Peyer's patch (tissue), 4 donors: Measurements from ENCODE around the gene DLD. TPM values are rescaled to one million over a fixed set of nuclear protein-coding genes. Genes with fewer than 3 reads are reported as not detected.
A peak's percentile ranks its signal among the peaks of the same experiment; 100 is the strongest.

ENCODE experiments used
- DNase-seq, 3 donors: peaks; one replicate each; pipeline ENCODE4 v3.0.0-alpha.2; 2017 to 2019
- H3K27ac ChIP-seq, 4 donors: fragments of 200-600 bp; sonication (generic); one replicate each; pipeline ENCODE4 v1.5.1; 2016 to 2019
- H3K27me3 ChIP-seq, 2 donors: fragments of 200-600 bp; sonication (generic); one replicate each; pipeline ENCODE4 v1.5.1; 2019
- H3K36me3 ChIP-seq, 3 donors: fragments of 200-600 bp; sonication (generic); one replicate each; pipeline ENCODE4 v1.5.1; 2016 to 2019
- H3K4me1 ChIP-seq, 4 donors: fragments of 200-600 bp; sonication (generic); one replicate each; pipeline ENCODE4 v1.5.1; 2016 to 2019
- H3K4me3 ChIP-seq, 4 donors: fragments of 200-600 bp; sonication (generic); 1 replicate in 3 of 4; 2 replicates in 1 of 4; pipeline ENCODE4 v1.5.1; 2016 to 2019; ENCODE audit warnings: mild to moderate bottlenecking in 1 of 4
- H3K9me3 ChIP-seq, 4 donors: fragments of 200-600 bp; sonication (generic); one replicate each; pipeline ENCODE4 v1.5.1; 2016 to 2019; ENCODE audit warnings: mild to moderate bottlenecking in 1 of 4
- POLR2A ChIP-seq, 2 donors: fragments of 450-650 bp; IDR thresholded peaks; one replicate each; pipeline ENCODE4 v1.5.1; 2017; ENCODE audit warnings: antibody characterized with exemption in 2 of 2, mild to moderate bottlenecking in 2 of 2, moderate library complexity in 2 of 2
- total RNA-seq, 4 donors: library from RNA; depleted of rRNA; stranded (reverse); fragments of >200 nt; gene quantifications; one replicate each; pipeline ENCODE4 v1.1.0, GENCODE V29; 2016
- TF ChIP-seq, protein P1 (sequence below), 6 experiments: fragments of 450-650 bp in 4 of 6; fragments of 200-600 bp in 2 of 6; sonication (generic) in 1 of 6; IDR thresholded peaks; one replicate each; pipeline ENCODE4 v1.5.1; 2017 to 2019; ENCODE audit warnings: antibody characterized with exemption in 6 of 6, mild to moderate bottlenecking in 3 of 6, moderate library complexity in 1 of 6

DLD gene
- total RNA-seq, 4 donors from 2014 or later, result 53.9 to 93.3 (median 74.2) TPM

DNA sequence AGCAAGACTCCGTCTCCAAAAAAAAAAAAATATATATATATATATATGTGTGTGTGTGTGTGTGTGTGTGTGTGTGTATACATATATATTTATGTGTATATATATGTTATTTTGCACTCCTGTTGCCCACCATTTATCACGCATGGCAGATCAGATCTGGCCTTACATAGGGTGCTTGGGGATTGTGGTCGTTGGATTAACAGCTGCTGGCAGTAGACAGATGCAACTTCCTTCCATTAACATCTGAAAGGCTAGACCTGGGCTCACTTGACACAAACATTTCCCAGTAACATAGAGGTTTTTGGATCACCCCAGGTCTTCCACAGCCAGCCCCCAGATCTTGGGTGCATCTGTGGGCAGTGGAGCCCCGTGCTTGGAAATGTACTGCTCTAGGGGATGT, 40.8 kb upstream of the DLD start:
- Histone ChIP-seq H3K36me3 (no peaks in the 10 kb centered on the region), H3K4me1 (peaks cover 0 to 7% (median 0%) of the 10 kb centered on the region in 4 donors), H3K27me3 (no peaks in the 10 kb centered on the region), H3K4me3 (no peak overlapping the region), H3K27ac (peak overlapping the region in 2 of 4 donors; percentile 72 to 88), H3K9me3 (no peaks in the 10 kb centered on the region)
- DNase-seq, result no peak
- TF ChIP-seq POLR2A (IDR thresholded peaks at IDR 0.05), result no peak
- TF ChIP-seq, protein P1, sequence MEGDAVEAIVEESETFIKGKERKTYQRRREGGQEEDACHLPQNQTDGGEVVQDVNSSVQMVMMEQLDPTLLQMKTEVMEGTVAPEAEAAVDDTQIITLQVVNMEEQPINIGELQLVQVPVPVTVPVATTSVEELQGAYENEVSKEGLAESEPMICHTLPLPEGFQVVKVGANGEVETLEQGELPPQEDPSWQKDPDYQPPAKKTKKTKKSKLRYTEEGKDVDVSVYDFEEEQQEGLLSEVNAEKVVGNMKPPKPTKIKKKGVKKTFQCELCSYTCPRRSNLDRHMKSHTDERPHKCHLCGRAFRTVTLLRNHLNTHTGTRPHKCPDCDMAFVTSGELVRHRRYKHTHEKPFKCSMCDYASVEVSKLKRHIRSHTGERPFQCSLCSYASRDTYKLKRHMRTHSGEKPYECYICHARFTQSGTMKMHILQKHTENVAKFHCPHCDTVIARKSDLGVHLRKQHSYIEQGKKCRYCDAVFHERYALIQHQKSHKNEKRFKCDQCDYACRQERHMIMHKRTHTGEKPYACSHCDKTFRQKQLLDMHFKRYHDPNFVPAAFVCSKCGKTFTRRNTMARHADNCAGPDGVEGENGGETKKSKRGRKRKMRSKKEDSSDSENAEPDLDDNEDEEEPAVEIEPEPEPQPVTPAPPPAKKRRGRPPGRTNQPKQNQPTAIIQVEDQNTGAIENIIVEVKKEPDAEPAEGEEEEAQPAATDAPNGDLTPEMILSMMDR (IDR thresholded peaks at IDR 0.05), result no peak

DNA sequence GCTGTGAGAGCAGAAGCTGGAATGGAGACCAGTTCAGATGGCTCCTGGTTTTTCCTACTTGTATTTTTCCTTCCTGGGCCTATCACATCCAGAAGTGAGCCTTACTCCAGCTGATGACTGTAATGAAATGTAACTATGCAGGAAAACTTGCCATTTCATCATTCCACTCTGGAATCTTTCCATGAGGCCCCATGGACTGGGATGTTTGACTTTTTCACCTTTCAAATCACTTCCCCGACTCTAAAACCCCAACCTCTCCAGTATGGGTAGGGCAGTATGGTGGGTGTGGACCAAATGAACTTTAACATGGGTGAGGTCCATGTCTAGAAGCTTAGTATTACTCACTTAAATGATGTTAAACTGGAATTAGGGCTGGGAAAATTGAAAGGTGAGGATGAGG, 40.3 kb upstream of the DLD start:
- Histone ChIP-seq H3K27me3 (no peaks in the 10 kb centered on the region), H3K27ac (peak overlapping the region in 2 of 4 donors; percentile 72 to 88), H3K4me3 (no peak overlapping the region), H3K9me3 (no peaks in the 10 kb centered on the region), H3K4me1 (peaks cover 0 to 7% (median 0%) of the 10 kb centered on the region in 4 donors), H3K36me3 (no peaks in the 10 kb centered on the region)
- DNase-seq, result peak in 1 of 3 donors; percentile 68
- no peak for TF ChIP-seq POLR2A (IDR thresholded peaks at IDR 0.05)
- TF ChIP-seq, protein P1 (IDR thresholded peaks at IDR 0.05), result no peak

DNA sequence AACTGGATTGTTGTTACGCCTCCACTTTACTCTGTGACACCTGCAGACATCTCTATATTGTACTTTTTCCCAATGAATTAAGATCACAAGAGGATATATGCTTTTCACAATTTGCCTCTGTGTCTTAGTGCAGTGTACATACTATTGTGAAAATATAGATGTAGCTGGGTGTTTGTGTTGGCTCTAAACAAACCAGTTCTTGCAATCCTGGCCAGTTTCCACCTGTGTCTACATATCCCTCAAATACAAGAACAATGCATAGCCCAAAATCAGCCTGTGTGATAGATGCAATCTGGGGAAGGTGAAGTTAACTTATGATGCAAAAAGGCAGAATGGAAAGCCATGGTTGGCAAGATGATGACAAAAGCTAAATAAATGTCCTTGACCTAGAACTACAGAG, 36.5 kb upstream of the DLD start:
- no peaks in the 10 kb centered on the region for H3K9me3 ChIP-seq
- no peak for TF ChIP-seq POLR2A (IDR thresholded peaks at IDR 0.05)
- TF ChIP-seq, protein P1 (IDR thresholded peaks at IDR 0.05), result no peak
- peaks cover 0 to 29% (median 3%) of the 10 kb centered on the region in 4 donors for H3K4me1 ChIP-seq
- no peaks in the 10 kb centered on the region for H3K36me3 ChIP-seq
- H3K27me3 ChIP-seq, result no peaks in the 10 kb centered on the region
- H3K27ac ChIP-seq, result no peak overlapping the region
- H3K4me3 ChIP-seq, result no peak overlapping the region
- no peak for DNase-seq

DNA sequence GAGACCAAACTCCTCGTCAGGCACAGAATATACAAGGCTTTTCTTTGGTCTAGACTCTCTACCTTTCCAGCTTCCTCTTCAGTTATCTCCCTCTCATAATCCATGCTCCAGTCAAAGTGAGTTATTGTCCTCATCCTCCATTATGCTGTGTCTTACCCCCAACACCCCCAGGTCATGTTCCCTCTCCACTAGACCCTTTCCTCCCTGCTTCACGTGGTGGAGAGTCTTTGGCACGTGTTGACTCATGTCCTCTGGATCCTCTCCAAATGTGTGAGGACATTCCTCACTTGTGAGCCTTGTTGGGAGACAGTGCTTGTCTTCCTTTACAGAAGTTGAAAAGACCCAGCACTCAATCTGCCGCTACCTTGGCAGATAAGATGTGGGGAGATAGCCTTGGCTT, 36.0 kb upstream of the DLD start:
- no peak for DNase-seq
- no peak overlapping the region for H3K4me3 ChIP-seq
- no peaks in the 10 kb centered on the region for H3K27me3 ChIP-seq
- H3K27ac ChIP-seq, result no peak overlapping the region
- no peaks in the 10 kb centered on the region for H3K9me3 ChIP-seq
- TF ChIP-seq, protein P1 (IDR thresholded peaks at IDR 0.05), result no peak
- no peak for TF ChIP-seq POLR2A (IDR thresholded peaks at IDR 0.05)
- no peaks in the 10 kb centered on the region for H3K36me3 ChIP-seq
- H3K4me1 ChIP-seq, result peaks cover 0 to 34% (median 3%) of the 10 kb centered on the region in 4 donors

GRCh38 chr7:107856806-107857540, 34.0 kb upstream of the DLD start:
- Histone ChIP-seq H3K36me3 (no peaks in the 10 kb centered on the region), H3K27ac (peak overlapping the region; percentile 14 to 71 (median 57)), H3K4me3 (no peak overlapping the region), H3K9me3 (no peaks in the 10 kb centered on the region), H3K27me3 (no peaks in the 10 kb centered on the region), H3K4me1 (peaks cover 0 to 28% (median 3%) of the 10 kb centered on the region in 4 donors)
- DNase-seq, result peak; percentile 26 to 73 (median 57)
- TF ChIP-seq POLR2A (IDR thresholded peaks at IDR 0.05), result no peak

GRCh38 chr7:107857541-107857912, 33.5 kb upstream of the DLD start:
- H3K36me3 ChIP-seq, result no peaks in the 10 kb centered on the region
- H3K4me3 ChIP-seq, result no peak overlapping the region
- H3K27me3 ChIP-seq, result no peaks in the 10 kb centered on the region
- TF ChIP-seq POLR2A (IDR thresholded peaks at IDR 0.05), result no peak
- TF ChIP-seq, protein P1 (IDR thresholded peaks at IDR 0.05), result no peak
- no peak for DNase-seq
- peaks cover 0 to 28% (median 3%) of the 10 kb centered on the region in 4 donors for H3K4me1 ChIP-seq
- H3K9me3 ChIP-seq, result no peaks in the 10 kb centered on the region
- peak overlapping the region in 2 of 4 donors; percentile 69 to 71 for H3K27ac ChIP-seq
